ENCODE measurements around the gene UQCC3. TPM values are rescaled to one million over a fixed set of nuclear protein-coding genes. Genes with fewer than 3 reads are reported as not detected.
"Not testable (repeated sequence)": the region's sequence is repeated elsewhere in the genome, so short reads cannot be mapped to it uniquely, and the experiment has no call there.

The UQCC3 gene
- total RNA-seq, 1 donor from 2014 or later: 9.4 TPM

GRCh38 chr11:62669420-62670161 lies 1.9 kb upstream of the UQCC3 start:
- H3K9me3 Mint-ChIP-seq: no peaks in the 10 kb centered on the region

GRCh38 chr11:62671236-62671607 lies 251 bp upstream of the UQCC3 start:
- Mint-ChIP-seq H3K27ac (peak overlapping the region; percentile 98), H3K4me1 (peaks cover 63% of the 10 kb centered on the region), H3K4me3 (peak overlapping the region; percentile 100), H3K27me3 (no peaks in the 10 kb centered on the region), H3K9me3 (no peaks in the 10 kb centered on the region), H3K36me3 (ENCODE audit: low read depth) (peaks cover 48% of the 10 kb centered on the region)
- TF ChIP-seq CTCF (IDR thresholded peaks at IDR 0.05): no peak
- intact Hi-C loops (cut with micrococcal nuclease): loop anchor here (1.0 to 5.0 kb wide), 4 partner anchors 8 to 171 kb away; partner anchors contain the start of genes INTS5, TTC9C and UBXN1
- POLR2A ChIA-PET: interaction anchor here (0.6 to 12.8 kb wide), 34 partner anchors 8 to 246 kb away, joined by 3 to 400 read pairs (median 8); partner anchors contain the start of genes B3GAT3, BSCL2, EEF1G and GANAB
- ATAC-seq (ENCODE audit: low read depth) (peak; percentile 14), DNase-seq (no peak)
- CTCF ChIA-PET: interaction anchor here (1.0 to 1.1 kb wide), 2 partner anchors 79 to 115 kb away, joined by 3 read pairs; no protein-coding TSS in a partner anchor

More at GRCh38 chr11:62669420-62670161, 1.9 kb upstream of the UQCC3 start:
- Mint-ChIP-seq H3K36me3 (ENCODE audit: low read depth) (peaks cover 47% of the 10 kb centered on the region), H3K4me1 (peaks cover 69% of the 10 kb centered on the region), H3K4me3 (peak overlapping the region; percentile 100), H3K27me3 (no peaks in the 10 kb centered on the region), H3K27ac (peak overlapping the region; percentile 98)
- ChIA-PET POLR2A (interaction anchor here (0.7 to 12.8 kb wide), 17 partner anchors 8 to 234 kb away, joined by 3 to 400 read pairs (median 7); partner anchors contain the start of genes B3GAT3, BSCL2, GNG3 and INTS5), CTCF (interaction anchor here (1.3 kb wide), 1 partner anchor 13 kb away, joined by 3 read pairs; no protein-coding TSS in a partner anchor)
- ATAC-seq (ENCODE audit: low read depth) (no peak), DNase-seq (no peak)
- TF ChIP-seq CTCF (IDR thresholded peaks at IDR 0.05): no peak
- intact Hi-C loops (cut with micrococcal nuclease): loop anchor here (2.0 to 5.0 kb wide), 3 partner anchors 17 to 173 kb away; partner anchors contain the start of genes INTS5 and TTC9C

DNA sequence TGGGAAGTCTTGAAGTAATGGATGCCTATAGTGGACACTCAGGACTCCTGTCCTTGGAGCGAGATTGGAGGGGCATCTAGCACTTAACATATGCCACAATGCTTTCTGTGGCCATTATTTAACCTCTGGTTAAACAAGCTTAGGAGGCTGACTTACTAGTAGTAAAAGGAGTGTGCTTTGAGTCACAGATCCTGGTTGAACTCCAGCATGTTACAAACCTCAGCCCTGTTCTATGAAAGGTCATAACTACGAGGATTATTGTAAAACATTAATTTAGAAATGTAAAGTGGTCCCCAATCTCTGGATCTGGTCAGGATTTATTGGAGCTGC lies 1.7 kb downstream of the UQCC3 start:
- ChIA-PET CTCF (interaction anchor here (2.2 kb wide), 1 partner anchor 22 kb away, joined by 7 read pairs; no protein-coding TSS in a partner anchor), POLR2A (interaction anchor here (0.6 to 12.8 kb wide), 9 partner anchors 6 to 167 kb away, joined by 3 to 400 read pairs (median 18); partner anchors contain the start of genes B3GAT3, C11orf98, CSKMT and INTS5)
- H3K4me1 Mint-ChIP-seq: peaks cover 63% of the 10 kb centered on the region

DNA sequence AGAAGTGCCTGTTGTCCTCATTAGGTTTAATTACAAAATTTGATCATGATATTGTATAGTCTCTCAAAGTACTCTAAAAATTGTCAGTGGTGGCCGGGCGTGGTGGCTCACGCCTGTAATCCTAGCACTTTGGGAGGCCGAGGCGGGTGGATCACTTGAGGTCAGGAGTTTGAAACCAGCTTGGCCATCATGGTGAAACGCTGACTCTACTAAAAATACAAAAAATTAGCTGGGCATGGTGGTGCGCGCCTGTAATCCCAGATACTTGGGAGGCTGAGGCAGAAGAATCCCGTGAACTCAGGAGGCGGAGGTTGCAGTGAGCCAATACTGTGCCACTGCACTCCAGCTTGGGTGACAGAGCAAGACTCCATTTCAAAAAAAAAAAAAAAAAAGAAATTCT lies 3.9 kb downstream of the UQCC3 start:
- ATAC-seq (ENCODE audit: low read depth); intact Hi-C loops (cut with micrococcal nuclease); H3K27me3 Mint-ChIP-seq; H3K9me3 Mint-ChIP-seq; H3K4me3 Mint-ChIP-seq; DNase-seq; H3K27ac Mint-ChIP-seq: not testable (repeated sequence)
- POLR2A ChIA-PET: interaction anchor here (0.6 to 9.2 kb wide), 6 partner anchors 9 to 247 kb away, joined by 3 to 175 read pairs (median 6); partner anchors contain the start of genes C11orf98, CSKMT, STX5 and TUT1
- H3K36me3 Mint-ChIP-seq (ENCODE audit: low read depth): peaks cover 58% of the 10 kb centered on the region
- H3K4me1 Mint-ChIP-seq: peaks cover 64% of the 10 kb centered on the region
- CTCF ChIA-PET: interaction anchor here (0.6 to 1.5 kb wide), 3 partner anchors 10 to 53 kb away, joined by 3 to 4 read pairs (median 3); partner anchors contain the start of genes C11orf98 and CSKMT

More for the DNA sequence above, 1.7 kb downstream of the UQCC3 start:
- Mint-ChIP-seq H3K36me3 (ENCODE audit: low read depth) (peaks cover 54% of the 10 kb centered on the region), H3K9me3 (no peaks in the 10 kb centered on the region), H3K27ac (no peak overlapping the region), H3K4me3 (peak overlapping the region; percentile 100), H3K27me3 (no peaks in the 10 kb centered on the region)
- no peak for TF ChIP-seq CTCF (IDR thresholded peaks at IDR 0.05)
- intact Hi-C loops (cut with micrococcal nuclease): loop anchor here (5.0 kb wide), 1 partner anchor 169 kb away; no protein-coding TSS in a partner anchor
- ATAC-seq (ENCODE audit: low read depth): no peak
- no peak for DNase-seq

- DNase-seq (no peak), ATAC-seq (ENCODE audit: low read depth) (no peak)
- H3K9me3 Mint-ChIP-seq: no peaks in the 10 kb centered on the region
- H3K36me3 Mint-ChIP-seq (ENCODE audit: low read depth): peaks cover 52% of the 10 kb centered on the region
- POLR2A ChIA-PET: interaction anchor here (0.6 to 9.2 kb wide), 11 partner anchors 10 to 204 kb away, joined by 3 to 175 read pairs (median 7); partner anchors contain the start of genes C11orf98, CSKMT, GANAB and INTS5
- peaks cover 58% of the 10 kb centered on the region for H3K4me1 Mint-ChIP-seq
- peak overlapping the region; percentile 96 for H3K27ac Mint-ChIP-seq
- H3K4me3 Mint-ChIP-seq: peak overlapping the region; percentile 91
- CTCF ChIA-PET: interaction anchor here (1.1 kb wide), 1 partner anchor 18 kb away, joined by 3 read pairs; no protein-coding TSS in a partner anchor
- intact Hi-C loops (cut with micrococcal nuclease): no loop called here
- no peaks in the 10 kb centered on the region for H3K27me3 Mint-ChIP-seq
- no peak for TF ChIP-seq CTCF (IDR thresholded peaks at IDR 0.05)
Measured at GRCh38 chr11:62676698-62677097, 5.2 kb downstream of the UQCC3 start.
